GM12874 (cell line): ENCODE data around the gene SLC27A3.

Experiments
- CTCF ChIP-seq: IDR thresholded peaks from 2 replicates; pipeline ENCODE4 v1.5.1; 2011; ENCODE audit warnings: low read depth, mild to moderate bottlenecking, control low read depth, low read length, moderate library complexity; ENCODE audit not compliant: insufficient read depth

The SLC27A3 gene

DNA sequence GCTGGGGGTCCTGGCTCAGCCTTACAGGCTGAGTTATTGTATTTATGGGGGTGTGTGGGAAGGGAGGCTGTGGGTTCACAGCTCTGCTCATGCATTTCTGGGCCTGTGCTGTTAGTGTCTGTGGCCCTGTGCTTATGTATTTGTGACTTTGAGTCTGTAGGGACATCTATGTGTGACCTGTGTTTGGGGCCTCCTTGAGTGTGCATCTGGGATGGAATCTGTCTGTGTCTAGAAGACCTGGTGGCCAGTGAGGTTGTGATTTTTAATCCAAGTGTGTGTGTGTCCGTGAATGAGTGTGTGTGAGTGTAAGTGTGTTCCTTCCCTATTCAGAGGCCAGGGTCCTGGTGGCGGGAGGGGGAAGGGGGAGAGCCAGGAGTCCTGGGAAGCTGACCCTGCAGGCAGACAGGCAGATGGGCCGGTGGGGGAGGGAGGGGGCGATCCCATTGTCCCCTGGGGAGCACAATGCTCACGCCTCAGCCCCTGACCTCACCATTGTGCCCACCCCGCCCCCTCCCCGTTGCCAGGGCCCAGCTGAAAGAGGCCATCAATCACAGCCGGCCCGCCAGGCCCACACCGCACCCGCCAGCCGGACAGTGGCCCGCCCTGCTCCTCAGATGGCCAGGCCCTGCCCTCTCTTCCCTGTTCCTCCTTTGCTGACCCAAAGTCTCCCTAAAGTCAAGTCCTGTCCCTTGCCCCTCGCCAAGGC lies 19.6 kb downstream of the SLC27A3 start:
- TF ChIP-seq CTCF: no peak

- no peak for TF ChIP-seq CTCF
Measured at GRCh38 chr1:153795330-153795837, 20.2 kb downstream of the SLC27A3 start.

GRCh38 chr1:153795934-153796785 lies 21.0 kb downstream of the SLC27A3 start:
- TF ChIP-seq CTCF: no peak

GRCh38 chr1:153796786-153797659 lies 21.8 kb downstream of the SLC27A3 start:
- peak; percentile 89 for TF ChIP-seq CTCF

DNA sequence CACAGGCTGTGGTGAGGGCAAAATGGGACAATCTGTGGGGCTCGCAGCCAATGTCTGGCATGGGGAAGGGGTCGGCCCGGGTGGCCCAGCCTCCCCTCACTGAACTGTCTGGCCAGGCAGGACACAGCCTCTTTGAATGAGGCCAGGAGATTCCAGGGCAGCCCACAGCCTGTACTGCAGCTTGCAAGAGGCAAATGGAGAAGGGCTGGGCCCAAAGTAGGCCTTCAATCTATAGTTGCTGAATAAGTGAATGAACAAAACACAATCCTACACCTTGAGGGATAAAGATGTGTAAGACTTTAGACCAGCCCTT lies 23.2 kb downstream of the SLC27A3 start:
- no peak for TF ChIP-seq CTCF

DNA sequence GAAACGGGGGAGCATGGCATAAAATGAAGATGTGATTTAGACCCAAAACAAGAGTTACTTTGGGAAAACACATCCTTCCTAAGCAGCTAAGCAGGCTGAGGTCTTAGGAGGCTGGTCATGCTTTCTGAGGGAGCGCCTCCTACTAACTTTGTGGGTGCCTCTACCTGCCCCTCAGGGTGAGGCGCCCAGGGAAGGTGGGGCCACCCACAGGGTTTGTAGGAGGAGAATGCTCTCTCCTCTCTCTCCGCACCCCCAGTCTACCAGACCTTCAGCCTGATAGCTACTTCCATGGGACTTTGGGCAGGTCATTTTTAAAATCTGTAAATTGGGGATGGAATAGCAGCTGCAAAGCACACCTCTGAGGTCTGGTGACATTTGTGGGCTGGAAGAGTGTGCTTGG lies 23.8 kb downstream of the SLC27A3 start:
- TF ChIP-seq CTCF: no peak
